ENCODE data around the gene MICAL2.
"Not testable (repeated sequence)": the region's sequence is repeated elsewhere in the genome, so short reads cannot be mapped to it uniquely, and the experiment has no call there.

Gene MICAL2

DNA sequence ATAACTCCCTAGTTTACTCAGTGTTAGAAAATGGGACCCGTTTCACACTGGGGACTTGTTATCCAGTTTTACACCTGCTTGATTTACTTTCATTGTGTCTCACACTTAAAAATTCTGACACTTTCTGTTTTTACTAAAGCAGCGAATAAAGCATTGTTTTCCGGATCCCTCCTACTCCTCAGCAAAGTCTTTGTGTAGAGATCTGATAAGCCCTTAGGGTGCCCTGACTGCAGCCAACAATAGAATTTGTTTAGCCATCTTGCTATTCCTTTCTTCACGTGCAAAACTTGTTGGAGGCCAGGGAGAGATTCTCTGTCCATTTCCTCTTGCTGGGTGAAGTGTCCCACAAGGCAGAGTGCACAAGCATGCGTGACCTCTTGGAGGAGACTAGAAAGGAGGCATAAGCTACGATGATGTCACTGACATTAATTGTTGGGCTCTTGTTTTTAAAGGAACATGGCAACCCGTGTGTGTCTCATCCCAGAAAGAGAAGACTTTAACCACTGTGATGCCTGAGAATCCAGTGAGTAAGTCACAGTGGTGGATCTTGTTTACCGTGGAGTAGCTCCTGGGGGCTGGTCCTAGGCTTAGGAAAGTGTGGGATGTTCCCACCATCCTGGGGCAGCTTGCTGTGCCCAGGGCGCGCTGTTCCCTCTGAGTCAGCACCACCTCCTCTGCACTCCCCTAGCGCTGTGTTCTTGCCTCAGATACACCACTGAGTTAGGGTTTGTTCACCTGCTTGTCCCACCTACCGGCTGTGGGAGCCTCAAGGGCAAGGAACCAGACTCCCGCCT is 27.7 kb downstream of the MICAL2 start:
- DNase-seq: no peak

DNA sequence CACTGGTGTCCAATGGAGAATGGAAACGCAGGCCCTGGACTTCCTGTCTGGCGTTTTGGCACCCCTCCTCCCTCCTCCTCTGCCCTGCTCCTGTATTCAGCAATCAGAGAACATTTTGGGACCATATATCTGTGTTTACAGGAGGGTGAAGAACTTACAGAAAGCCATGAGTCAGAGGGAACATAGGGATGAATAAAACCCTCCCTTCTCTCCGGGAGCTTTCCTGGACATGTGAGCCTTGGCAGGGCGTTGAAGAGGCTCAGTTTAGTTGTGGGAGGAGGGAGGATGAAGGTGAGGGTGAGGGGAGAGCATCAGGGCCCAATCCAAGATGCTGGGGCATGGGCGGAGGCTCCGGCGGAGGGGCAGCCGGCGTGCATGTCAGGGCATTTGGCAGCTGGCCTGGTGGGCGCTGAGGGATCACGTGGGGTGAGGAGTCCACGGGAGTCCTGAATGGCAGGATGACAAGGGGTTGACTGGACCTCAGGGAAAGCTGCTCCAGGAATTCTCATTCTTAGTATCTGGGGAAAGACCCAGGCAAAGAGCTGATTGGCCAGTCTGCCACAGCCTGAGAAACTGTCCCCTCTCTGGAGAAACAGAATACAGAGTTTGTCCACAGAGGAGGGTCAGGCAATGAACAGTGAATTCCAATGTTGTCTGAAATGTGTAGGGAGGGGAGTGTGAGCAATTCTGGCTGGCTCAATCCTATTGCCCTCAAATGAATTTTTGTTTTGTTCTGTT is 28.9 kb downstream of the MICAL2 start:
- no peak for DNase-seq

DNA sequence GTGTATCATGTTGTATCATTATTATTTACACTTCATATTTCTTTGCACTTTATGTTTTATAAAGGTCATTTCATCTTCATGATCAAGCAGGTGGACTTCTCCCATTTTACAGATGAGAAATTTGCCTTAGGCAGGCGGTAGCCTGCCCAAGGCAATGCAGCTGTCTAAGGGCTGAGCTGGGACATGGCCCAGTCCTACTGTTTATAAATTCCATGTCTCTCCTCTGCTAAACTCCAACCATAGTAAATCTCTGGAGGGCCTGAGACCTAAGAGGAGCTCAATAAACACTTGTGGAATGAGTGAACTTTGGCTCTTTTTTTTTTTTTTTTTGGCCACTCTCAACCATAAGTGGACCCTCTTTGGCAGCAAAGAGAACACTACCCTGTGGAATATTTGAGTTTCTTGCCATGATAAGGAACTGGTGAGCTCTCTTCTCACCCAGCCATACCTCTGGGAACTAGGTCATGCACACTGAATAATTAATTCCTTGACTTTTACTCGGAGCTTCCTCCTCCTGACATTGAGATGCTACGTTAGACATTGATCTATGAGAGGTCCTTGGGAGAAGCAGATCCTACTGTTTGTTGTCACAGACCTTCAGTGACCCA is 29.9 kb downstream of the MICAL2 start:
- DNase-seq: no peak

DNA sequence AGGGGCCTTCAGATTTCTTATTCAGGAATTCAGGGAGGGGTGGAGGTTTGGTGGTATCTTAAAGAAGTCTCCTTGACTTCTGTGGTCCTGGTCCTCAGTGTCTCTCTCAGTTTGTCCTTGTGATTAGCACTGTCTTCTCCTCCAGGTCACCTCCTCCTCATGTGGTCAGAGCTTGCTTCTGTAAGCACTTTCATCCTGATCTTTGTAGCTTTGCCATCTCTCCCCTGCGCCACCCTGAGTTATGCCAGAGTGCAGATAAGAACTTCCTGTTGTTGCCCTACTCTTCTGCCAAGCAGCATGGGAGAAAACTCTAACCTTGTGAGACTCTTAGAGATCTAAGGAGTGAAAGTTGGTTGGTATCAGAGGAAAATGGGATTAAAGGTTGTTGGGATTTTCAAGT is 30.9 kb downstream of the MICAL2 start:
- DNase-seq: no peak

DNA sequence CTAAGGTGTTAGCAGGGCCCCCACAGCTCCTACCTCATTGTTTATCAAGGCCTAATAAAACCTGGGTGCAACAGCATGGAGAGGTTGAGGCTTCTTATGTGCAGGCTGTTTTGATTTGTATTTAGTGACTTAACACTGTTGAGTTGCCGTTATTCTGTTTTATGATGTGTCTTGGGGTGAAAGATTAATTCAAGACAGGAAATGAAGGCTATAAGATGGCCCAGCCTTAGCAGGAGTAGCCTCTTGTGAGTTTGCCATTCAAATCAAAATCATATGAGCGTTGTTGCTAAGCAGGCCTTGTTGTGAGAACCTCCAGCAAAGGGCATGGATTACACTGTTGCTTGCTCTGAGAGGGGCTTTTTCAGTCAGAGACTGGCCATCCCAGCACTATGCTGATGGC is 31.8 kb downstream of the MICAL2 start:
- no peak for DNase-seq

DNA sequence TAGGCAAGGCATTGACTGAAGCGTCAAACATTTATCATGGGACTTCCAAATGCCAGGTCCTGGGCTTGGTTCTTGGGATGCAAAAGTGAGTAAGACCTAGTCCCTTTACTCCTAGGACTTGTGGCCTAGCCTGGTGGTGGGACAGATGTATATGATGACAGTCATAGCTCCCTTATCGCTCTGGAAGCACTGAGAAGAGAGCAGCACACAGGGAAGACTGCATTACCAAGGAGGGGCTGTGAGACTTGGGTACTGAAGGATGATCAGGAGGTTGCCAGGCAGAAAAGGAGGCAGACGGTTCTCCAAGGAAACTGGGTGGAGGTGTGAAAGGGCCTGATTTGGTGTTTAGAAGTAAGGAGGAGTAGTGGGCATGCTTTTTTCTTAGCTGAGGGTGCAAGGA is 32.5 kb downstream of the MICAL2 start:
- no peak for DNase-seq

DNA sequence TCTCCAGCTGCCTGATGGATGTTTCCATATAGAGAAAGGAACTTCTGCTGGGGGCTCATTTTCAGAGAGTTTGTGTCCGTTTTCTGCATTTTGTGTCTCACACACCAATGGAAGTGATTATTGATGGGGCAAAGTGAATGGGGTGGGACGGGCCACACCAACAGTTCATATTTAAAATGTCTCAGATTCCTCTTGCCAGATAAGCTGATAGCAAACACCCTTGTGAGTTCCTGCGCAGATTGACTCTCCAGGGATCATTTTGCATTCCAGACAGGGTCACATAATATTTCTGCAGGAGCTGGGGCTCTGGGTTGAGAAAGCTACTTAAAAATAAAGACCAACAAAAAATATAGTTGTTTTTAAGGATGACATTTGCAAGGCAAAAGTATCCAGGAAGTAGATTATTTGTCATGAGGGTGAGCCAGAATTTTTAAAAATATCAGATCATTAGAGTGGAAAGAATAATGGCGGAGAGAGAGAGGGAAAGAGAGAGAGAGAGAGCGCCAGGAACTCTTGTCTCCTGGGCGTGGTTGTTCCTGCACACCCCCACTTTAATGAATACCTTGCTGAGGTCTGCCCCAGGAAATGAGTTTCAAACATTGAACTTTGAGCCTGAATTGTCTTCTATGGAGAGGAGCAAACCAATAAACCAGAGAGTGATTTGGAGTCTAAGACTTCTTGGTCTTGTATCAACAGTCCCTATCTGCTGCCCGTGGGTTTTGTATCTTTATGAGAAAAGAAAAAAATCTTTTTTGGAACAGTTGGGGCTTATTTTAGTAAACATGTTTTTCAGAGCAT is 33.3 kb downstream of the MICAL2 start:
- DNase-seq: no peak

DNA sequence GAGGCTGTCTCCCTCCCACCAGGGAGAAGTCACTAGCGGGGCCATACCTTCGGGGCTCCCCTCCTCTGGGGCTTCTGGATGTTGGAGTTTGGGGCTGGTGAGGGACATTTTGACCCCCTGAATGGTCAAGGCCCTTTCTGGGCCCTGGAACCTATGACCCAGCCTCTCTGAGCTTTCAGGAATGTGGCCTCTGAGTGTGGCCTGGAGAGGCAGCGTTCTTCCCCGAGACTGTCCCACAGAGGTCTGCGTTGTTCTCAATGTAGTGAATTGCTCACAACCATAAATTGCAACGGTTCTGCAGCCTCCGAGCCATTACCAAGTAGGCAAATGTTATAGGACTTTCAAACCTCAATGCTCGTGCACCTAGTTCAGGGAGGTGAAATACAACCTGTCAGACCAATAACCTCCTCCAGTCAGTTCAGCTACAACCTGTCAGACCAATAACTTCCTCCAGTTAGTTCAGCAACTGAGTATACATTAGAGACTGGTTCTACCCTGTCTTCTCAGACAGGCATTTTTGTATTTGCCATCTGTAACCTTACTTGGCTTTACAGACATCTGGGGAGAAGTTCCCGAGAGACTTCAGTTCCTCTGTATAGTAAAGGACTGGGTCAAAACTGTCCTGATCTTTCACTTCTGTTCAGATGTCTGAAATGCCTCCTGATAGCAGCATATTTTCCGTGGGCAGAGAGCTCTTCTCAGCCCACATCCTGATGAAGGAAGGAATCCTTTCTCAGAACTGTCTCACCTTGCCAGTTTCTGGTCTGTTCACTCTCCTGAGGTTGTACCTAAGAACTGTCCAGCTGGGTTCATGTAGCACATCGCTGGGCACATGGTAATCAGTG is 34.2 kb downstream of the MICAL2 start:
- DNase-seq: no peak

DNA sequence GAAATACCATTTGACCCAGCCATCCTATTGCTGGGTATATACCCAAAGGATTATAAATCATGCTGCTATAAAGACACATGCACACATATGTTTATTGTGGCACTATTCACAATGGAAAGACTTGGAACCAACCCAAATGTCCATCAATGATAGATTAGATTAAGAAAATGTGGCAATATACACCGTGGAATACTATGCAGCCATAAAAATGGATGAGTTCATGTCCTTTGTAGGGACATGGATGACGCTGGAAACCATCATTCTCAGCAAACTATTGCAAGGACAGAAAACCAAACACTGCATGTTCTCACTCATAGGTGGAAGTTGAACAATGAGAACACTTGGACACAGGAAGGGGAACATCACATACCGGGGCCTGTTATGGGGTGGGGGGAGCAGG is 36.3 kb downstream of the MICAL2 start:
- not testable (repeated sequence) for DNase-seq

DNA sequence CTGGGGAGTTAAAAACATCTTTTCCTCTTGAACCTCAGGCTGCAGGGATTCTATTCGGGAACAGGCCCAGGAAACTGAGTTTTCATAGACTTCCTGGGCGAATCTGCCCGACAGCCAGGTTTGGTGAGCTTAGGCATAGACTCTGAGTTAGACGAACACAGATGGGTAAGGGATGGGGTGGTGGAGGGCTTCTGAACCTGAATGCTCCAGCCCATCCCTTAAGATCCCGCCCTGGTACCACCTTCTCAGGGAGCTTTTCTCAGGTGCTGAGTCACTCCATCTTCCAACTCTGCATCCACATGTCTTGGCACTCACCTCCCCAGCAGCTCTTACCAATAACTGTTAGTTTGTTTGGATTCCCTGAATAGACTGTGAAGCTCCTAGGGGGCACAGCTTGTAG is 37.4 kb downstream of the MICAL2 start:
- no peak for DNase-seq

DNA sequence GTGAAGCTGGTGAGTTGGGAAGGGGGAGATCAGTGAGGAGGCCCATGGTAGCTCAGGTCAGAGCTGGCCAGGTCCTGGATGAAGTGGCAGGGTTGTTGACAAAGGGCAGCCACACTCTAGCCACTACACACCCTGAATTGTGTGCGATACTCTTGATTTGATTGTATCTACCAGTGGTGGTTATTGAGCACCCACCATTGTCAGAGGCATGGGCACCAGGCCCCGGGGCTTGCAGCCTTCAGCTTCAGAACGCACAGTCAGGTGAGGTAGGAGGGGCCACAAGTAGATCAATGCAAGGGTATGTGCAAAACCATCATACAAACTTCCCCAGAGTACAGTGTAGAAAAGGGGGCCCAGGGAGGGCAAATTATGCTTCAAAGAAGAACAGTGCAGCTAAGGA is 38.1 kb downstream of the MICAL2 start:
- DNase-seq: no peak

DNA sequence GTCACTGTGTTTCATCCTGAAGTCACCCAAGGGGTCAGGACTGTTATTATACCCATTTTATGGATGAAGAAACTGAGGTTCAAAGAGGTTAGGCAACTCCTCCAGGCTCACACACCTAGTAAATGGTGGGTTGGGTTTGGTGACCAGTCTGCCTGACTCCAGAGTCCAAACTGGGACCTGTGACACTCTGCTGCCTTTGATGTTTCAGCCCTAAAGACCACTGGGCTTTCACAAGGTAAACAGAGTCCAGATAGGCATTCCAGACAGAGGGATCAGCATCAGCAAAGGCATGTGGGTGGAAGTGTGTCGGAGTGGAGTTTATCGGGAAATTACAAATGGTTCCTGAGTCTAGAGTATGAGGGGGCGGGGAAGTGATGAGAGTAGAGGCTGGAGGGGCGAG is 38.5 kb downstream of the MICAL2 start:
- no peak for DNase-seq

DNA sequence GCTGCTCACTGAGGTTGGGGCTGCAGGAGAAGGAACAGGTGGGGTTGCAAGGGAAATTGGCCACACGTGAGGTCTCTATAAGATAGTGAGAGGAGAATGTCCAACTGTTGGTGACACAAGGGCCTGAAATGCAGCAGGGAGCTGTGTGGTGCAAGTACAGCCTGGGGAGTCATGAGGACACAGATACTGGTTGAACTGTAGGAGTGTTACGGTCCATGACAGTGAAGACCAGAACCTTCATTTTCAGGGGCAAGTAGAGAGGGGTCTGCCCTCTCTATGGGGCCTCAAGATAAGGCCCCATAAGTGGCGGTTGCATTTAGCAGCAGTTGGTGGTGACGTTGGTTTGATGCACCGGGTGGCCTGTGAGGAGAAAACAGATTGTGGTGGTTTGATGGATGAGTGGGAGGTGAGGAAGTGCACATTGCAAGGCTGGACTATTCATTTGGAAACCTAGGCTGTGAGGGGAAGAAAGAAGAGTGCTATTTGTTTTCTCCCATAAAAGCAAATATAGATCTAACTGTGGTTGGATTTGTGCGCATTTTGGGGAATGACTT is 39.4 kb downstream of the MICAL2 start:
- peak; percentile 80 to 81 for DNase-seq

DNA sequence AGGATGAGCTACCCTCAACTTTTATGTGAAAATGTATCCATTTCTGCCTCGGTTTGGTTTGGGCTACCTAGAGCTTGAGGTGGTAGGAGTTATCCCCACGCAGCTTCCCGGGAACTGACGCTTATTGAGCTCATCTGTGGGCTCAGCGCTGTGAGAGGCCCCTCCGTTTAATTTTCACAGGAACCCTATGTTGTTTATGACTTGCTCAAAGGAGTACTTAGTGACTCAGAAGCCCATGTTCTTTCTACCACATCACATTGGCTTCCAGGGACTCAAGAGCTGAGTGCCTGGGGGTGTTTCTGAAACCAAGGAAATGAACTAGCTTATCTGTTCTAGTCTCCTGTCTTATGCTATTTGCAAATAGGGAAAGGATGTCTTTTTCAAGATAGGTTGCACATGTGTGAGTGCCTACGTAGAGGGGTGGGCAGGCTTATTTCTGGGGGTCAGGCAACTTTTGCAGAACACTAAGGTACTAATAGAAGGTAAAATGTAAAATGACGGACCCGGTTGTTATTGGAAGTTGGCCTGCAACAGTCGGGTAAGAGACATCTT is 40.5 kb downstream of the MICAL2 start:
- DNase-seq: peak; percentile 80 to 83

DNA sequence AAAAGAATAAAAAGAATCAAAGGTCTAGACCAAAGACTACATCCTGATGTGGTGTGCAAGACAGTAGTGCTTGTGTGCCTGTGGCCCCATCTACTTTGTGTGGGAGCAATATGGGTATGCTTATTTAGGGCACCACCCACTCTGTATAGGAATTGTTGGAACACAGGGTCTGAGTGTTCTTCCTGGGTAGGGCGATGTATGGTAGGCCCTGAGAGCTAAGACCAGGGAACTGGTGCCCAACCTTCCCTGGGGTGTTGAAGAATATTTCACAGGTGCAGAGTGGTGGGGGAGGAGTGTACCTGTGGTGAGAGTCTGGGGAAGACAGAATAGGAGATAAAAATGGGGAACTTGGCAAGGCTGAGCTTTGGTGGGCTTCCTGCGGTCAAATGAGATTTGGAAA is 41.9 kb downstream of the MICAL2 start:
- DNase-seq: peak in 1 of 2 experiments; percentile 21

DNA sequence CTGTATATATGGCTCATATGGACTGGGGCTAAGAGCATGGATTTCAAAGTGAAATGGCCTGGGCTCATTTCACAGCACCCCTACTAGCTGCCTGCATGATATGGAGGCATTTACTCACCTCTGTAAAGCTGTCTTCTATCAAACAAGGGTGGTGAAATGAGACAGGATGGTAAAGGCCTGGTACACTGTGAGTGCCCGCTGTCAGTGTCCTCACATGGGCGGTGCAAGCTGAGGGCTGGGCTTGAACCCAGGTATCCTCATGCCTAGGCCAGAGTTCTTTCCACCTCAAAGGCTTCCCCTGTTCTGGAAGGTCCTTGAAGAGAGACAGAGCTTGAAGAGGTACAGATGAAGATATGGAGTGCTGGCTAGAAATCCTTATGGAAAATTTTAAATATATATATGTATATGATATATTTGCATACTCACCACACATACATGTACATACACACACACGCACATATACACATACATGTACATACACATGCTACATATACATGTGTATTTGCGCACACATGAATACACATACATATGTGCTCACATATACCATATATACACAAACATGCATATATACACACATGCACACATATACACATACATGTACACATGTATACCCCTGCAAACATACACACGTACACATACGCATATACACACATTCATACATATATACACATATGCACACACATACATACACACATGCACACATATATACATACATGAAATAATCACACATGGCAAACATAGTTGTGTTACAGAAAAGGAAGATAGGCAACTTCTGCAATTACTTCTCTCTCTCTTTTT is 44.7 kb downstream of the MICAL2 start:
- DNase-seq: no peak

DNA sequence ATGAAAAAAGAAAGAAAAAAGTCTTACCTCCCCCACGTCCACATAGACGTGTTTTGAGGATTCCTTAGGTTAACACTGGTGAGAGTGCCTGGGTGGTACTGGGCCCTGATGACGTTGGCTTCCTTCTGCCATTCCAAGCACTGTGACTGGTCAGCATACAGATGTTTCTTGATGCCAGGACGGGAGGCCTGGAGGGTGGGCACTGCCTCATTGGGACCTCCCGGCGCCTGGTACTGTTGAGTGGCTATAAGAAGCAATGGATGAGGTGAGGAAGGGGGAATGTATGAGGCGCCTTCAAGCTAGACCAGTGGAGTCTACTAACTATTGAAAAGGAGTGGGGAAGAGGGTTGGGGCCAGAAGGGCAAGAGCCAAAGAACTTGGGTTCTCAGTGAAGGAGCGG is 45.3 kb downstream of the MICAL2 start:
- DNase-seq: no peak

DNA sequence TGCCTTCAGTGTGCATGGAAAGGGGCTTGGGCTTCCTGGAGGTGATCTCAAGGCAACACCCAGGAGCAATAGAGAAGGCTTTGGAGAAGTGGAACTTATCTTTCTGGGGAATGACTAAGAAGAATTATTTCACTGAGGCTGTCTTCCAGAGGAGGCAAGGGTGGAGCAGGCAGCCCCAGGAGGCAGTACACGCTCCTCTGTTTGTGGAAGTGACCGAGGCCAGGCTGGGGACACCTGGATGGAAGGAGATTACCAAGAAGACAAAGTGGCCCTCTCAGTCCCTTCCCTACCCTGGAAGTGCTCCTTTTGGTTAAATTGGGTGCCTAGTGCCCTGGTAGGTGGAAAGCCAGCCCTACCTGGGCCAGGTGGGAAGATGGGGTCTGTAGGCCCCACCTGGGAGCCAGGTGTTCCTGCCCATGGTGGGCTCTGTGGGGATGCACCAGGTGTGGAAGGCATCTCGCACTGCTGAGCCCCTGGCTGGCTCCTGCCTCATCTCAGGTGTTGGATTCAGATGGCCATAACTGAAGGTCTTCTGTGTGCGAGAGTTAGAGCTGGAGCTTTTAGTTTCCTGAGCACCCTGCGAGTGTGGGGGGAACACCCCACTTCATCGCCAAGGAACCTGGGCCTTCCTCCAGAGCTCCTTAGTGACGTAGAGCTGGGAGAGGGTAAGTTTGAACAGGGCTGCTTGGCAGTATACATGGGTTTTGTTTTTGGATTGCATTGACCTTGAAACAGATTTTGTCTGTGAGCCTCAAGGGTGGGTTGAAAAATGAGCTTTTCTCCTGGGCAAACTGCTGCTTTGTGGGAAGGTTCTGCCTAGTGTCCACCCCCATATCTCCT is 46.1 kb downstream of the MICAL2 start:
- peak in 1 of 2 experiments; percentile 28 for DNase-seq

DNA sequence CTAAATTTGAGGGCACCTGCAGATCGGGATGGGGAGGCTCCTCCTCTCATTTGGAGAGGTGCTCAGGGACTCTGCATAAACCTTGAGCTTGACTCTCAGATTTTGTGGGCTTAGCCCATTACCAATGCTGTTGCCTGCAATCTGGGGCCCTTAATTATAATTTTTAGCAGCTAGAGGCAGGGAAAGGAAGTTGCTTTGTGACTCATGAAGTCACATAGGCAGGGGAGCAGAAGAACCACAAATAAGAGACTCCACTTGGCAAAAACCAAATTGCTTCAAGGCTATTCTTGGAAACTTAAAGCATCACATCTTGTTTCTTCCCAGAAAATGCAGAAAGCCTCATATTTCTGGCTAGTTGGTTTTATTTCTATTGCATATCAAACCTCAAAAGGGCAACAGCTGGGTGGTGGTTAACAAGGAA is 46.9 kb downstream of the MICAL2 start:
- DNase-seq: peak in 1 of 2 experiments; percentile 41

DNA sequence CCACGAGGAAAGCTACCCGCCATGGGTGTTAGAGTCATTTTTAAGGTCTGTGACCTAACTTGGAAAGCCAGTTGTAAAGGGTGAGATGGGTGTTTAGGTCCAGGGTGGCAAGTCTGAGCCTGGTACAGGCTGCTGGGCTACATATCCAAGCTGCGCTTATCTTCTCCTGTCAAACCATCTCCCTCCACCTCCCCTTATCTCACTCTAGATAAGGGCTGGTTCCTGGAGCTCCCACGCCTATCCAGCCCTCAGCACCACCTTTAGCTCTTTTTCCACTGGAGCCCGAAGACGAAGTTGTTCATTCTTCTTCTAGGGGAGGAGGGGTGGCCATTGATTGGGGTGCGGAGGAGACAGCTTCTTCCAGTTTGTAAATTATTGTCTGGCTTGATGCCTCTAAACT is 48.5 kb downstream of the MICAL2 start:
- DNase-seq: peak in 1 of 2 experiments; percentile 17

Measured in activated T-cell treated with anti-CD3 and anti-CD28 coated beads, Interleukin-2, amount 50 U/mL, for 48 hours (primary cell).